GM19463 (cell line): ENCODE data around the gene OR6F1.
"Not testable (repeated sequence)": the region's sequence is repeated elsewhere in the genome, so short reads cannot be mapped to it uniquely, and the experiment has no call there.

Experiments
- ATAC-seq: cut with Tn5 transposase; IDR thresholded peaks from one replicate; pipeline ENCODE4 v1.9.1; 2021; ENCODE audit warnings: mild to moderate bottlenecking, moderate library complexity; ENCODE audit not compliant: unreplicated experiment

The OR6F1 gene

GRCh38 chr1:247716546-247716945, at the start of gene OR6F1:
OR6F1 (minus strand) TSS chr1:247716646; CDS start chr1:247712755, 3,891 bp downstream.
- no peak for ATAC-seq

GRCh38 chr1:247760456-247760855, 44.0 kb upstream of the OR6F1 start, which contains the start of gene OR1C1:
OR1C1 (minus strand) TSS chr1:247760556; CDS start chr1:247758406, 2,150 bp downstream.
- ATAC-seq = no peak

GRCh38 chr1:247754311-247754710, 37.9 kb upstream of the OR6F1 start:
- ATAC-seq = not testable (repeated sequence)

- no peak for ATAC-seq
These were observed 33.4 kb upstream of the OR6F1 start for GRCh38 chr1:247749870-247750269.

- ATAC-seq = no peak
These were observed 31.6 kb upstream of the OR6F1 start, which contains the start of gene OR14A2 for GRCh38 chr1:247748041-247748440. OR14A2 (minus strand) TSS chr1:247748141.

- no peak for ATAC-seq
These were observed 31.2 kb upstream of the OR6F1 start for GRCh38 chr1:247747616-247748015.

GRCh38 chr1:247746391-247746935, 30.0 kb upstream of the OR6F1 start:
- ATAC-seq = no peak

GRCh38 chr1:247742215-247742760, 25.8 kb upstream of the OR6F1 start:
- ATAC-seq = not testable (repeated sequence)

GRCh38 chr1:247741756-247742155, 25.3 kb upstream of the OR6F1 start:
- no peak for ATAC-seq

- no peak for ATAC-seq
These were observed 24.3 kb upstream of the OR6F1 start for GRCh38 chr1:247740721-247741120.

GRCh38 chr1:247738315-247738714, 21.9 kb upstream of the OR6F1 start, which contains the start of gene OR14K1:
OR14K1 (plus strand) TSS chr1:247738615; CDS start chr1:247738615, 0 bp downstream.
- ATAC-seq = no peak

- ATAC-seq = no peak
These were observed 4.8 kb upstream of the OR6F1 start for GRCh38 chr1:247721222-247721621.

- ATAC-seq = no peak
These were observed 2.7 kb downstream of the OR6F1 start for GRCh38 chr1:247713753-247714152.

GRCh38 chr1:247710681-247711080, 5.8 kb downstream of the OR6F1 start:
- not testable (repeated sequence) for ATAC-seq

- ATAC-seq = no peak
These were observed 15.1 kb downstream of the OR6F1 start for GRCh38 chr1:247701338-247701737.

- peak; percentile 94 for ATAC-seq
These were observed 35.1 kb downstream of the OR6F1 start for GRCh38 chr1:247681288-247681897.

- no peak for ATAC-seq
These were observed 36.3 kb downstream of the OR6F1 start for GRCh38 chr1:247680171-247680570.

GRCh38 chr1:247679639-247680038, 36.8 kb downstream of the OR6F1 start, which contains the start of gene OR13G1:
OR13G1 (minus strand) TSS chr1:247679739; CDS start chr1:247673041, 6,698 bp downstream.
- no peak for ATAC-seq

- no peak for ATAC-seq
These were observed 47.2 kb downstream of the OR6F1 start for GRCh38 chr1:247669225-247669624.
